ENCODE measurements around the gene PHLDA2. TPM values are rescaled to one million over a fixed set of nuclear protein-coding genes. Genes with fewer than 3 reads are reported as not detected.

Gene PHLDA2
- total RNA-seq, 2 donors from 2014 or later = 0.96 to 2.8 TPM

GRCh38 chr11:2931420-2931746 lies 2.2 kb upstream of the PHLDA2 start:
- H3K9me3 ChIP-seq (ENCODE audit: control insufficient read depth, low read length, poor library complexity, severe bottlenecking) = no peaks in the 10 kb centered on the region
- no peak for ATAC-seq
- Mint-ChIP-seq H3K36me3 (ENCODE audit: low read depth) (no peaks in the 10 kb centered on the region), H3K27ac (peak overlapping the region; percentile 86), H3K4me1 (peaks cover 20% of the 10 kb centered on the region), H3K4me3 (peak overlapping the region; percentile 49), H3K27me3 (peaks cover 9% of the 10 kb centered on the region)
- no peak for DNase-seq

DNA sequence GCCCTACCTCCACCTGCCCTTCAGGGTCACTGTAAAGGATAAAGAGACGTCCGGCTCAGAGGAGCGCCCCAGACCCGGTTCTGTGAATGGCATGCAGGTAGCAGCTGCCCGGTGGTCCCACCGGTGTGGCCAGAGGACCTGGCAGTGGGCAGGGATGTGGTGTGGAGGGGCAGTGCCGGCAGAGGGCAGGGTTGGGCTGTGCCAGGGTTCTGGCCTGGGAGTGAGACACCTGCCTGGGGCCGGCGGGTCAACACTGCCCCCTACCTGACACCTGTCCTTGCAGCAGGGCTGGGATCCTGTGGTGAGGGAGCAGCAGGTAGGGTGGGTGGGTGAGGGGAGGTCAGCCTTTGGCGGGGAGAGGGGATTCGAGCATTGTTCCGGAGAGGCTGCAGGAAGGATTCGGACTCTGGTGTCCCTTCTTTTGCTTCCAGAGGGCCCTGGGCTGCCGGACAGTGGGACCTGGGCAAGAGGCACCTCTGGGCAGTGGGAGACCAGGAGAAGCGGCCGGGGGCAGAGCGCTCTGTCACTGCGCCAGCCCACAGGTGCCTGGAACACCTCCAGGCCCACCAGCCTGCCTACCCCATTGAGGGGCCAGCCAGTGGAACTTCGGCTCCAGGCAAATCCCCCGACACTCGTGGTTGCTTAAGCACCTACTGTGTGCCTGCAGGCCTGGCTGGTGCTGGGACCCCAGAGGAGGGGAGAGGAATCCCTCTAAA lies 1.6 kb upstream of the PHLDA2 start:
- DNase-seq (no peak), ATAC-seq (no peak)
- Mint-ChIP-seq H3K4me3 (peak overlapping the region; percentile 90), H3K36me3 (ENCODE audit: low read depth) (no peaks in the 10 kb centered on the region), H3K4me1 (peaks cover 20% of the 10 kb centered on the region), H3K27me3 (peaks cover 9% of the 10 kb centered on the region), H3K27ac (peak overlapping the region; percentile 86)
- no peaks in the 10 kb centered on the region for H3K9me3 ChIP-seq (ENCODE audit: control insufficient read depth, low read length, poor library complexity, severe bottlenecking)

DNA sequence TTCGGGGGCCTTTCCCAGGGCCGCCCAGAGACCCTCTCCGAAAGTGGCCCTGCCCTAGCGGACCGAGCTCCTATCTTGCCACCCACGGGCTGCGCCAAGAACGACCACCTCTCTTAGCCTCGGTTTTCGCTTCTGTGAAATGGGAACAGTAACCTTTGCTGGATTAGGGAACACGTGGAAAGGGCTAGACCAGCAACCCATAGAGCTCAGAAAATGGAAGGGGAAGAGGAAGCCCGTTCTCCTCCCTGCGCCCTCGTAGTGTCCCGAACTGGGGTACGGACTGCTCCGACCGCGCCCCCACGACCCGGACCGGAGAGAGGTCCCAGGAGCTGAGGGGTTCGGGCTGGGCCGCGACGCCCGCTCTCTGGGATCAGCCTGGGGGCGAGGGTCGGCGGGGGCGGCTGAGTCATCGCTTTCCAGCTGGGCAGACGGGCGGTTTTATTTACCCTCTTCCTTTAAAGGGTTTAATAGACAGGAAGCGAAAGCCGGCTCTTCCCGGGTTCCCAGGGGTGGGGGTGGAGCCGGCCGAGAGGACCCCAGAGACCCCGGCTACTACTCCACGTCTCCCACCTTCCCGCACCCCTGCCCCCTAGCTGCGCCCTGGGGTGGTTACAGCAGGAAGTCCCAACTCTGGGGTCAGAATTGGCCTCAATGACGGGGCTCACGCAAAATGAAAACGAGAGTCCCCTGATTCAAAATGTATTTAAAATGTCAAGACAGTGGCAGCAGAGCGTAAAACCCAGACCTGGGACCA lies 907 bp upstream of the PHLDA2 start:
- Mint-ChIP-seq H3K4me3 (peak overlapping the region; percentile 90), H3K27me3 (peaks cover 9% of the 10 kb centered on the region)

GRCh38 chr11:2929531-2929949 lies 320 bp upstream of the PHLDA2 start:
- Mint-ChIP-seq H3K36me3 (ENCODE audit: low read depth) (no peaks in the 10 kb centered on the region), H3K4me3 (peak overlapping the region; percentile 90), H3K27me3 (peaks cover 9% of the 10 kb centered on the region), H3K4me1 (peaks cover 20% of the 10 kb centered on the region), H3K27ac (peak overlapping the region; percentile 86)
- no peaks in the 10 kb centered on the region for H3K9me3 ChIP-seq (ENCODE audit: control insufficient read depth, low read length, poor library complexity, severe bottlenecking)
- DNase-seq (peak in 2 of 3 donors; percentile 24 to 37), ATAC-seq (peak; percentile 28)

More for the DNA sequence above, 907 bp upstream of the PHLDA2 start:
- no peak for ATAC-seq
- Mint-ChIP-seq H3K36me3 (ENCODE audit: low read depth) (no peaks in the 10 kb centered on the region), H3K27ac (peak overlapping the region; percentile 86), H3K4me1 (peaks cover 20% of the 10 kb centered on the region)
- H3K9me3 ChIP-seq (ENCODE audit: control insufficient read depth, low read length, poor library complexity, severe bottlenecking) = no peaks in the 10 kb centered on the region
- no peak for DNase-seq

DNA sequence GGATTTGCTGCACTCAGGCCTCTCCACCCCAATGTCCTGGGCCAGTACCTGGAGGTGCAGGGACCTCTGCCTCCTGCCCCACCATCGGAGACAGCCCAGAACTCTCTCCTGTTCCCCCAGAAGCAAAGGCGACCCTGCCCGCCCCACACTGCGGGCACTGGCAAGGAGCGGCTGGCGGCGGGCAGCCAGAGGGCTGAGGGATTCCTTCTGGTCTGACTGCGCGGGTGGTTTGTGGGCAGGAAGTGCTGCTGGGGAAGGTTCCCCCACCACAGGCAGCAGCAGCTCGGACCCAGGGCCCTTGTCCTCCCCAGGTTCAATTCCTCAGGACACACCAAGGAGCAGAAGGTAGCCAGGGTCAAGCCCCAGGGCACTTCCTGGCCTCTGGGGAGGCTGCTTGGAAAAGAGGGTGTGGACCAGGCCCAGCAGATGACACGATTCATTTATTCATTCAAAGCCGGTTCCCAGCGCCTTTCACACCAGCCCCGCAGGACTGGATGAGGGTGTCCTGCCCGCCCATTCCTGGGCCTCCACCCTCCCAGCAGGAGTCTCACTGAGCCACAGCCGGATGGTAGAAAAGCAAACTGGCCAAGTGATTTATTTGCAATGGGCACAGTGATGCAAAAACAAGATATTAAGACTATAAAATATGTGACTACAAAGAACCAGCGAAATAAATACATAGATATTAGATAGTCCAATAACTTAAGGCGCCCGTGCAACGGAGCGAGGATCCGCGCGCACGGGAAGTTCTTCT lies 1.2 kb downstream of the PHLDA2 start:
- DNase-seq (peak in 1 of 3 donors; percentile 10), ATAC-seq (no peak)
- peaks cover 9% of the 10 kb centered on the region for H3K27me3 Mint-ChIP-seq
- H3K4me3 Mint-ChIP-seq = peak overlapping the region; percentile 90
- peak overlapping the region; percentile 19 for H3K27ac Mint-ChIP-seq
- H3K9me3 ChIP-seq (ENCODE audit: control insufficient read depth, low read length, poor library complexity, severe bottlenecking) = no peaks in the 10 kb centered on the region
- peaks cover 17% of the 10 kb centered on the region for H3K4me1 Mint-ChIP-seq
- H3K36me3 Mint-ChIP-seq (ENCODE audit: low read depth) = no peaks in the 10 kb centered on the region

DNA sequence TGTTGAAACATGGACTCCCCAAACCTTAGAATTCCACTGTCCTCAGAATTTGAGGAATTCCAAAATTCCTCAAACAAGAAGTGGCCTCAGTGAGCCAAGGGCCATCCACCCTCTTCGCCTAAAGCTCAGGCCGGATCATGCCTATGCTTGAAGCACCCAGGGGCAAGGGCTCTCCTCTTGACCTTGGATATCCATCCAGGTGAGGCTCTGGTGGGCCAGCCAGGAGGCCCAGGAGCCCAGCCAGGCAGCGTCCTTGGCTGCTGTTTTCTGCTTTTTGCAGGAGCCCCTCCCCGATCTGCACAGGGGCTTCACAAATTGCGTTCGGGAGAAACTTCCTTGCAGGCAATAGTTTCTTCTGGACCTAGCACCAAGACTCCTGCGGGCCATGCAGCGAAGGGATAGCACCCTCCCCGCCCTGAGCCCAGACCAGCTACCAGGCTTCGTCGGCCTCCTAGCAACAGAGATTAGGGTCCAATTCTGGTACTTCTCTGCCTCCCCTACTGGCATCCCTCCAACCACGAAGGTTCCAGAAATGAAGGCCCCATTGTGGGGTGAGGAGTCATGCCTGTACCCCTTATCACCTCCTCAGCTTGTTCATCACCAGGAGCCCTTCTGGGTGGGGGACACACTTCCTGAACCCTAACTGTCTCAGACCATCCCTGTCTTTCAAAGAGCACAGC lies 2.0 kb downstream of the PHLDA2 start:
- Mint-ChIP-seq H3K4me1 (peaks cover 17% of the 10 kb centered on the region), H3K36me3 (ENCODE audit: low read depth) (no peaks in the 10 kb centered on the region), H3K4me3 (peak overlapping the region; percentile 90), H3K27ac (peak overlapping the region; percentile 19), H3K27me3 (peaks cover 9% of the 10 kb centered on the region)
- no peaks in the 10 kb centered on the region for H3K9me3 ChIP-seq (ENCODE audit: control insufficient read depth, low read length, poor library complexity, severe bottlenecking)
- ATAC-seq (no peak), DNase-seq (no peak)

- no peaks in the 10 kb centered on the region for H3K9me3 ChIP-seq (ENCODE audit: control insufficient read depth, low read length, poor library complexity, severe bottlenecking)
- peaks cover 17% of the 10 kb centered on the region for H3K4me1 Mint-ChIP-seq
- DNase-seq = no peak
- H3K36me3 Mint-ChIP-seq (ENCODE audit: low read depth) = no peaks in the 10 kb centered on the region
- no peak overlapping the region for H3K4me3 Mint-ChIP-seq
- H3K27me3 Mint-ChIP-seq = peaks cover 9% of the 10 kb centered on the region
- ATAC-seq = no peak
- no peak overlapping the region for H3K27ac Mint-ChIP-seq
Observed at GRCh38 chr11:2926611-2927051, 2.6 kb downstream of the PHLDA2 start.

GRCh38 chr11:2924821-2925675 lies 4.2 kb downstream of the PHLDA2 start:
- ATAC-seq = no peak
- Mint-ChIP-seq H3K4me1 (peaks cover 11% of the 10 kb centered on the region), H3K4me3 (no peak overlapping the region), H3K27me3 (peaks cover 9% of the 10 kb centered on the region), H3K27ac (no peak overlapping the region), H3K36me3 (ENCODE audit: low read depth) (no peaks in the 10 kb centered on the region)
- DNase-seq = no peak
- no peaks in the 10 kb centered on the region for H3K9me3 ChIP-seq (ENCODE audit: control insufficient read depth, low read length, poor library complexity, severe bottlenecking)

DNA sequence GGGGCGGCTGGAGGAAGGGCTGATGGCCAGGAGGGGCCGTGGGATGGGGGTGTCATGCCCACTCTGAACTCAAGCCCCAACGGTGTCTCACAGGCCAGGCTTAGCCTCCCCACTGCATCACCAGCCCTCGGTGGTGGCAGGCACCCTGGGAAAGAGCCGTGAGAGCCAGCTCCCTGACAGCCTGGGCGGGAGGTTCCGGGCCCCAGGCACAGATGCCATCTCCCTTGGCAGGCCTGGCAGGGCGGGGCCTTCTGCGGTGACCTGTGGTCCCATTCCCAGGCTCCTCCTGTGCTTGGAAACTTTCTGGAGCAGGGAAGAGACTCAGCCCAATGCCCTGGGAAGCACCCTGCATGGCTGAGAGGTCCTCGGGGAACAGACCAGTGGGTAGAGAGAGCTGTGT lies 4.8 kb downstream of the PHLDA2 start:
- no peak for ATAC-seq
- no peak overlapping the region for H3K4me3 Mint-ChIP-seq
- peaks cover 9% of the 10 kb centered on the region for H3K27me3 Mint-ChIP-seq
- DNase-seq = no peak
- H3K36me3 Mint-ChIP-seq (ENCODE audit: low read depth) = no peaks in the 10 kb centered on the region
- no peak overlapping the region for H3K27ac Mint-ChIP-seq
- H3K9me3 ChIP-seq (ENCODE audit: control insufficient read depth, low read length, poor library complexity, severe bottlenecking) = no peaks in the 10 kb centered on the region
- H3K4me1 Mint-ChIP-seq = peaks cover 8% of the 10 kb centered on the region

DNA sequence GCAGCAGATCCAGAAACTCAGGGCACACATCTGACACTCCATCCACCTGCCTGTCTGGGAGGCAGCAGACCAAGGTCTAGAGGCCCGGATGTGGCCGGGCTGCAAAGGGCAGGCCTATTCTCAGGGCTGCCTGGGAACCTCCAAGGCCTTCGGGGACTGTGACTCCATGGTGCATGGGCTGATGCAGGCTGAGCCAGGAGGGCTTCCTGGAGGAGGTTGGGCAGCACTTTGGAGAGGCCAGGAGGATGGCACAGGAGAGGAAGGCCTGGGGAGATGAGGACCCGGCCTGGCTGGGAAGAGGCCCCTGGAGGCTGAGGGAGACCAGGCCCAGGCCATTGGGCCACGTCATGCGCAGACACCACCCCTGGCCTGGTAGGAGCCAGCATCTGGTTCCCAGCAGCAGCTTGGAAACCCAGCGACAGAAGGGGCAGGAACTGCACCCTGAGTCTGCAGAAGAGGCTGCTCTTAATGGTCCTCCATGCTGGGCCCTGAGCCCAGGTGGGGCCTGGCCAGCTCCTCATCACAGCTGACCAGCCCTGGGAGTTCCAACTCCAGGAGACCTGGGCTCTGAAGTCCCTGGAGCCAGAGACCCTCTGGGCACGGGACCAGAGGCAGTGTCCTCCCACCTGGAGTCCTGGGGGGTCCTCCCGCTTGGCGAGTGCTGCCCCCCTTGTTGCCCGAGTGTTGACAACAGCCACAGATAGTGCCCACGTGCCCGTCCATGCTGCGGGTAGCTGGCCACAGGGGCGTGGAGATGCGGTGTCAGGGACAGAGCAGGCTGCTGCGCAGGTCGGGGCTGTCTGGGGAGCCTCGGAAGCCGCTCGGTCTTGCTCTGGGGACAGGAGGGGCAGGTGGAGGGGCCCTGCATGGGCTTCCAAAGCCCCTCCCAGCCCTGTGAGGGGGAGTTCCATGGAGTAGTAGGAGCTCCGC lies 5.5 kb downstream of the PHLDA2 start:
- DNase-seq = no peak
- H3K9me3 ChIP-seq (ENCODE audit: control insufficient read depth, low read length, poor library complexity, severe bottlenecking) = no peaks in the 10 kb centered on the region
- Mint-ChIP-seq H3K4me1 (peaks cover 11% of the 10 kb centered on the region), H3K27ac (no peak overlapping the region), H3K36me3 (ENCODE audit: low read depth) (no peaks in the 10 kb centered on the region), H3K27me3 (peaks cover 9% of the 10 kb centered on the region), H3K4me3 (no peak overlapping the region)
- no peak for ATAC-seq

GRCh38 chr11:2922655-2923054 lies 6.6 kb downstream of the PHLDA2 start:
- ATAC-seq = no peak

More at GRCh38 chr11:2922655-2923054, 6.6 kb downstream of the PHLDA2 start:
- peaks cover 2% of the 10 kb centered on the region for H3K27me3 Mint-ChIP-seq
- H3K4me1 Mint-ChIP-seq = peaks cover 4% of the 10 kb centered on the region
- DNase-seq = no peak
- no peak overlapping the region for H3K27ac Mint-ChIP-seq
- no peaks in the 10 kb centered on the region for H3K9me3 ChIP-seq (ENCODE audit: control insufficient read depth, low read length, poor library complexity, severe bottlenecking)
- no peak overlapping the region for H3K4me3 Mint-ChIP-seq
- no peaks in the 10 kb centered on the region for H3K36me3 Mint-ChIP-seq (ENCODE audit: low read depth)
